MM.1S (cell line): ENCODE data around the gene ATP10D.

Experiments
- CTCF ChIP-seq: fragments of 300-600 bp; sonication (generic); IDR thresholded peaks from 2 replicates; pipeline ENCODE4 v1.5.1; 2016; ENCODE audit warnings: antibody characterized with exemption, low read length, mixed read lengths
- EZH2phosphoT487 ChIP-seq: fragments of 300-600 bp; sonication (generic); IDR thresholded peaks from 2 replicates; pipeline ENCODE4 v1.6.1; 2018; ENCODE audit warnings: antibody characterized with exemption, low read length

DNA sequence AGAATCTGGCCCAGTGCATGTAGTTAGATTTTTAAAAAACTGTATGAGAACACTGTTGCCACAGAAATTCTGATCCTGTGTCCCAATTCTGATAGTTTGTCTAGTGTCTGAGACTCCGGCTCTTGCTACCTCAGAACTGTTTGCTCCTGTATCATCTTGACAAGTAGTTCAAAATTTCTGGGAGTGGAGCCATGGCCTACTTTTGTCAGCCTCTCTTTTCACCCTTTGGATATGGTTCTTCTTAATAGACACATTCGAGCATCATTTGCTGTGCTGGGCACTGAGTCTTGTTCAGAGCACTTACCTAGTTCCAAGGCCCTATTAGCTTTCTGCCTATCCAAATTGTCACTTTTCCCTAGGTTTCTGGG lies 46.9 kb downstream of the ATP10D start:
- TF ChIP-seq CTCF: no peak
- TF ChIP-seq EZH2phosphoT487: no peak
